HCT116 (cell line): Measurements from ENCODE around the gene TMEM74B. TPM values are rescaled to one million over a fixed set of nuclear protein-coding genes. Genes with fewer than 3 reads are reported as not detected.

Source experiments
- ATAC-seq: fragments of 200-7000 bp; cut with Tn5 transposase; 2 replicates; pipeline ENCODE4 v1.9.1; 2020; ENCODE audit warnings: mild to moderate bottlenecking, moderate library complexity
- BruUV-seq: library from RNA; stranded (reverse); fragments of 400-500 nt; replicated peaks from 2 replicates; lab custom pipeline; 2021; lab: Mats Ljungman, UMichigan
- CTCF ChIA-PET: fragments of 300-600 bp; sonication (Branson Sonifier 250); formaldehyde crosslinking; loops from one replicate; lab custom pipeline; 2021; ENCODE audit warnings: antibody characterized with exemption; lab: Charles Lee
- POLR2A ChIA-PET: fragments of 300-600, 350-600 bp; sonication (Branson Sonifier 250); formaldehyde crosslinking; loops from one replicate; lab custom pipeline; 2021; ENCODE audit warnings: antibody characterized with exemption; lab: Charles Lee
- RAD21 ChIA-PET, 2 experiments: fragments of 300-600 bp; sonication (Branson Sonifier 250); formaldehyde crosslinking; loops; one replicate each; lab custom pipeline; 2023; ENCODE audit warnings: low total read pairs in 2 of 2; ENCODE audit not compliant: uncharacterized antibody in 2 of 2, unreplicated experiment in 2 of 2, low non-redundant PET in 1 of 2; lab: Charles Lee
- DNase-seq: peaks from one replicate; pipeline ENCODE4 v3.0.0-alpha.2; 2010; ENCODE audit warnings: low read depth, low spot score
- H2AFZ ChIP-seq: fragments of 200-600 bp; shearing (Covaris generic), sonication (generic); 2 replicates; pipeline ENCODE4 v1.6.1; 2017; ENCODE audit warnings: low read depth, mixed run types, mixed read lengths, antibody characterized with exemption, low read length; ENCODE audit not compliant: poor library complexity, severe bottlenecking
- H3K27ac ChIP-seq: 2 replicates; pipeline ENCODE4 v1.5.1; 2012; ENCODE audit warnings: low read depth, low read length
- H3K27me3 ChIP-seq: fragments of 200-600 bp; sonication (generic); 2 replicates; pipeline ENCODE4 v1.6.1; 2016; ENCODE audit warnings: mixed run types, low read length, mixed read lengths; ENCODE audit not compliant: insufficient read depth
- H3K36me3 ChIP-seq, 2 experiments: fragments of 200-500 bp in 1 of 2; fragments of 200-600 bp in 1 of 2; sonication (Bioruptor generic) in 1 of 2; sonication (generic) in 1 of 2; 2 replicates each; pipeline versions ENCODE4 v1.5.1 to v1.6.1; 2014 to 2016; ENCODE audit warnings: low read length in 2 of 2, inconsistent platforms in 1 of 2, mixed read lengths in 1 of 2, mixed run types in 1 of 2; ENCODE audit not compliant: insufficient read depth in 2 of 2, control insufficient read depth in 1 of 2
- H3K4me1 ChIP-seq, 2 experiments: fragments of 200-600 bp in 1 of 2; sonication (generic) in 1 of 2; 2 replicates each; pipeline versions ENCODE4 v1.5.1 to v1.6.1; 2012 to 2017; ENCODE audit warnings: low read length in 2 of 2, inconsistent platforms in 1 of 2, mild to moderate bottlenecking in 1 of 2, mixed read lengths in 1 of 2, mixed run types in 1 of 2, moderate library complexity in 1 of 2; ENCODE audit not compliant: insufficient read depth in 2 of 2, control insufficient read depth in 1 of 2
- H3K4me2 ChIP-seq: fragments of 200-600 bp; sonication (generic); 2 replicates; pipeline ENCODE4 v1.6.1; 2017; ENCODE audit warnings: mixed run types, low read length, mixed read lengths
- H3K4me3 ChIP-seq, 2 experiments: fragments of 200-600 bp in 1 of 2; sonication (generic) in 1 of 2; replicated peaks in 1 of 2; 2 replicates each; pipeline ENCODE4 v1.5.1; 2011 to 2016; ENCODE audit warnings: low read length in 2 of 2, control low read depth in 1 of 2, low read depth in 1 of 2, mild to moderate bottlenecking in 1 of 2, mixed read lengths in 1 of 2, mixed run types in 1 of 2
- H3K79me2 ChIP-seq: fragments of 200-600 bp; sonication (generic); 2 replicates; pipeline ENCODE4 v1.6.1; 2017; ENCODE audit warnings: mild to moderate bottlenecking, mixed run types, low read length, moderate library complexity, mixed read lengths; ENCODE audit not compliant: insufficient read depth
- H3K9ac ChIP-seq: fragments of 200-600 bp; sonication (generic); 2 replicates; pipeline ENCODE4 v1.6.1; 2016; ENCODE audit warnings: low read length, mixed read lengths
- H3K9me2 ChIP-seq: fragments of 200-600 bp; sonication (generic), shearing (Covaris generic); 2 replicates; pipeline ENCODE4 v1.6.1; 2017; ENCODE audit warnings: mixed run types, mild to moderate bottlenecking, moderate library complexity; ENCODE audit not compliant: insufficient read depth
- H3K9me3 ChIP-seq, 2 experiments: fragments of 200-500 bp in 1 of 2; fragments of 200-600 bp in 1 of 2; sonication (Bioruptor generic) in 1 of 2; sonication (generic) in 1 of 2; 2 replicates each; pipeline ENCODE4 v1.6.1; 2014 to 2017; ENCODE audit warnings: low read length in 2 of 2, mixed read lengths in 2 of 2, inconsistent platforms in 1 of 2, low read depth in 1 of 2, mild to moderate bottlenecking in 1 of 2, mixed run types in 1 of 2, moderate library complexity in 1 of 2; ENCODE audit not compliant: control insufficient read depth in 1 of 2, insufficient read depth in 1 of 2
- H4K20me1 ChIP-seq: fragments of 200-600 bp; sonication (generic), shearing (Covaris generic); 2 replicates; pipeline ENCODE4 v1.6.1; 2017; ENCODE audit warnings: mixed run types, mild to moderate bottlenecking, moderate library complexity; ENCODE audit not compliant: insufficient read depth
- CBX3 ChIP-seq: IDR thresholded peaks from 2 replicates; pipeline ENCODE4 v1.6.1; 2012; ENCODE audit warnings: low read depth
- EGR1 ChIP-seq: IDR thresholded peaks from 2 replicates; pipeline ENCODE4 v1.6.1; 2012; ENCODE audit warnings: low read depth
- EZH2 ChIP-seq: fragments of 200-600 bp; sonication (generic); IDR thresholded peaks from 2 replicates; pipeline ENCODE4 v1.6.1; 2017; ENCODE audit warnings: antibody characterized with exemption, mixed run types
- SIN3A ChIP-seq: IDR thresholded peaks from 2 replicates; pipeline ENCODE4 v1.6.1; 2012; ENCODE audit warnings: low read depth
- SRF ChIP-seq: IDR thresholded peaks from 2 replicates; pipeline ENCODE4 v1.6.1; 2012; ENCODE audit warnings: low read depth
- TCF7L2 ChIP-seq: IDR thresholded peaks from 2 replicates; pipeline ENCODE4 v1.7.0; 2011; ENCODE audit warnings: borderline replicate concordance, inconsistent platforms; ENCODE audit not compliant: insufficient read depth, insufficient read length; ENCODE audit errors: extremely low read depth
- YY1 ChIP-seq: IDR thresholded peaks from 2 replicates; pipeline ENCODE4 v1.6.1; 2011; ENCODE audit warnings: low read length, low read depth, moderate library complexity, mild to moderate bottlenecking; ENCODE audit not compliant: insufficient replicate concordance; ENCODE audit errors: extremely low read depth
- ZNF274 ChIP-seq: fragments of 200-500 bp; sonication (Bioruptor generic); IDR thresholded peaks from 2 replicates; pipeline ENCODE4 v1.6.1; 2014; ENCODE audit warnings: mild to moderate bottlenecking, low read depth, low read length, inconsistent platforms
- intact Hi-C: fragments of 100-400 bp; cut with micrococcal nuclease; formaldehyde crosslinking; loops from 2 replicates; pipeline ENCODE4 v1.10.0; 2022
- total RNA-seq: library from RNA; stranded (reverse); gene quantifications from one replicate; pipeline ENCODE4 v1.2.1, GENCODE V29; 2021; ENCODE audit not compliant: unreplicated experiment
- TF ChIP-seq, protein P1 (sequence below): IDR thresholded peaks from 2 replicates; pipeline ENCODE4 v1.6.1; 2012; ENCODE audit warnings: low read depth

The TMEM74B gene
- total RNA-seq, 1 experiment from 2014 or later = 25.7 TPM

DNA sequence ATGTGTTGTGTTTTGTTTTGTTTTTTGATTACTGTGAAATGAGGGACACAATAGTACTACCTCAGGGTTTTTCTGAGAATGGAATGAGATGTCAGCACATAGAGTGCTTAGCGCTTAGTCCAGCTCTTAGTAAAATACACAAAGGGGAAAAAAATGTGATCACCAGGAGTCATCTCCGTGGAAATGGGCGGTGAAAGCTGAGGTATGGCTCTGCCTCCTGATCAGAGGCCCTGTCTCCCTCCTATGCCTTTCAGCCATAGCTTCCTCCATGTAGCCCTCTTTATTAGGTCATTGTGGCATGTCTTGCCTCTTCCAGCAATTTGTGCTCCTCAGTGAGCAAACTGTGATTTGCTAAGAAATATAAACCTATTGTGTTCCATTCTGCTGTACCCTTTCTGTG is 53.4 kb downstream of the TMEM74B start:
- intact Hi-C loops = no loop called here
- no peak overlapping the region for H2AFZ ChIP-seq
- TF ChIP-seq, protein P1, sequence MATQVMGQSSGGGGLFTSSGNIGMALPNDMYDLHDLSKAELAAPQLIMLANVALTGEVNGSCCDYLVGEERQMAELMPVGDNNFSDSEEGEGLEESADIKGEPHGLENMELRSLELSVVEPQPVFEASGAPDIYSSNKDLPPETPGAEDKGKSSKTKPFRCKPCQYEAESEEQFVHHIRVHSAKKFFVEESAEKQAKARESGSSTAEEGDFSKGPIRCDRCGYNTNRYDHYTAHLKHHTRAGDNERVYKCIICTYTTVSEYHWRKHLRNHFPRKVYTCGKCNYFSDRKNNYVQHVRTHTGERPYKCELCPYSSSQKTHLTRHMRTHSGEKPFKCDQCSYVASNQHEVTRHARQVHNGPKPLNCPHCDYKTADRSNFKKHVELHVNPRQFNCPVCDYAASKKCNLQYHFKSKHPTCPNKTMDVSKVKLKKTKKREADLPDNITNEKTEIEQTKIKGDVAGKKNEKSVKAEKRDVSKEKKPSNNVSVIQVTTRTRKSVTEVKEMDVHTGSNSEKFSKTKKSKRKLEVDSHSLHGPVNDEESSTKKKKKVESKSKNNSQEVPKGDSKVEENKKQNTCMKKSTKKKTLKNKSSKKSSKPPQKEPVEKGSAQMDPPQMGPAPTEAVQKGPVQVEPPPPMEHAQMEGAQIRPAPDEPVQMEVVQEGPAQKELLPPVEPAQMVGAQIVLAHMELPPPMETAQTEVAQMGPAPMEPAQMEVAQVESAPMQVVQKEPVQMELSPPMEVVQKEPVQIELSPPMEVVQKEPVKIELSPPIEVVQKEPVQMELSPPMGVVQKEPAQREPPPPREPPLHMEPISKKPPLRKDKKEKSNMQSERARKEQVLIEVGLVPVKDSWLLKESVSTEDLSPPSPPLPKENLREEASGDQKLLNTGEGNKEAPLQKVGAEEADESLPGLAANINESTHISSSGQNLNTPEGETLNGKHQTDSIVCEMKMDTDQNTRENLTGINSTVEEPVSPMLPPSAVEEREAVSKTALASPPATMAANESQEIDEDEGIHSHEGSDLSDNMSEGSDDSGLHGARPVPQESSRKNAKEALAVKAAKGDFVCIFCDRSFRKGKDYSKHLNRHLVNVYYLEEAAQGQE = no peak
- TF ChIP-seq EGR1 (no peak), EZH2 (no peak), YY1 (no peak), SIN3A (no peak), ZNF274 (no peak), TCF7L2 (no peak), SRF (no peak), CBX3 (no peak)
- H3K4me2 ChIP-seq = no peak overlapping the region
- ChIA-PET CTCF (interaction anchor here (2.2 kb wide), 1 partner anchor 23 kb away, joined by 6 read pairs; no protein-coding TSS in a partner anchor), POLR2A (no interaction called here), RAD21 (no interaction called here)
- DNase-seq (no peak), ATAC-seq (no peak)
- peaks cover 65% of the 10 kb centered on the region for H3K79me2 ChIP-seq
- BruUV-seq = no TSS peak
- peaks cover 57 to 65% of the 10 kb centered on the region in 2 experiments for H3K36me3 ChIP-seq
- H3K9ac ChIP-seq = no peak overlapping the region
- H3K4me3 ChIP-seq = no peak overlapping the region
- no peaks in the 10 kb centered on the region for H3K4me1 ChIP-seq
- no peak overlapping the region for H3K27ac ChIP-seq
- no peaks in the 10 kb centered on the region for H3K9me2 ChIP-seq
- no peaks in the 10 kb centered on the region for H3K9me3 ChIP-seq
- H3K27me3 ChIP-seq = no peaks in the 10 kb centered on the region
- peaks cover 10% of the 10 kb centered on the region; the same call in 1 of the 2 replicates for H4K20me1 ChIP-seq
